ENCODE results near the gene ZDHHC6.

- no peak for TF ChIP-seq POLR2A (IDR thresholded peaks at IDR 0.05)
- no peak for TF ChIP-seq CTCF (IDR thresholded peaks at IDR 0.05)
- no peak for TF ChIP-seq POLR2AphosphoS5 (IDR thresholded peaks at IDR 0.05)
- no peak for TF ChIP-seq EP300 (IDR thresholded peaks at IDR 0.05)
Observed at GRCh38 chr10:112397592-112397991, 49.1 kb downstream of the ZDHHC6 start.
